CD1c-positive myeloid dendritic cell (primary cell): ENCODE data around the gene ZNF470.

Source experiments
- DNase-seq: peaks from one replicate; pipeline ENCODE4 v3.0.0-alpha.2; 2016; ENCODE audit errors: extremely low spot score

Gene ZNF470

GRCh38 chr19:56567274-56568120, at the start of gene ZNF470:
TSS of gene ZNF470 (plus strand) at chr19:56567468. CDS start at chr19:56570312, 2,844 bp downstream.
- peak; percentile 93 for DNase-seq

DNA sequence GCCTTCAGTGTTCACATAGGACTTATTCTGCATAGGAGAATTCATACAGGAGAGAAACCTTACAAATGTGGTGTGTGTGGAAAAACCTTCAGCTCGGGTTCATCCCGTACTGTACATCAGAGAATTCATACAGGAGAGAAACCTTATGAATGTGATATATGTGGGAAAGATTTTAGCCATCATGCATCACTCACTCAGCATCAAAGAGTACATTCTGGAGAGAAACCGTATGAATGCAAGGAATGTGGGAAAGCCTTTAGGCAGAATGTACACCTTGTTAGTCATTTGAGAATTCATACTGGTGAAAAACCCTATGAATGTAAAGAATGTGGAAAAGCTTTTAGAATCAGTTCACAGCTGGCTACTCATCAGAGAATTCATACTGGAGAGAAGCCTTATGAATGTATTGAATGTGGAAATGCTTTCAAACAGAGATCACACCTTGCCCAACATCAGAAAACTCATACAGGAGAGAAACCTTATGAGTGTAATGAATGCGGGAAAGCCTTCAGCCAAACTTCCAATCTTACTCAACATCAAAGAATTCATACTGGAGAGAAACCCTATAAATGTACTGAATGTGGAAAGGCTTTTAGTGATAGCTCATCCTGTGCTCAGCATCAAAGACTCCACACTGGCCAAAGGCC, 41.9 kb upstream of the ZNF470 start:
- no peak for DNase-seq

- no peak for DNase-seq
Measured at GRCh38 chr19:56537442-56537841, 29.8 kb upstream of the ZNF470 start.

DNA sequence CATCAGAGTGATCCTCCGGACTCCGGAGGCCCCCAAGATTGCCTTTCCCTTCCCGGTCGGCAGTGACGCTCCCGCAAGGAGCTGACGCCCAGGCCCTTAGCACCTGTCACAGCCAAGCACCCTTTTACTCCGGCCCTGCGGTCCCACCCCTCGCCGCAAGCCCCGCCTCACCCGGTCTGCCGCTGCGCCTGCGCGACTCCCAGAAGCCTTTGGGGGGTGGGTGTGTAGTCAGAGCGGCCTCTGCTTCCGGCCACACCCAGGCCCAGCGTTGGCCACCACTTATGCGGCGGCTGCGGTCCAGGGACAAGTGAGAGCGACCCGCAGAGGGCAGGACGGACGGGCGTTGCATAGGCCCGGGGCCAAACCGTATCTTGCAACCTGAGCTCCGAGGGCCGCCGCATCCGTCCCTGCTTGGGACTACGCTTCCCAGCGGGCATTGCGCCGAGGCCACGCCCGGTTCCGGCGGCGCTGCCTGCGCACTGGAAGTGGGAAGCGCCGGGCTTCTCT, 29.0 kb upstream of the ZNF470 start:
- DNase-seq: peak; percentile 91

DNA sequence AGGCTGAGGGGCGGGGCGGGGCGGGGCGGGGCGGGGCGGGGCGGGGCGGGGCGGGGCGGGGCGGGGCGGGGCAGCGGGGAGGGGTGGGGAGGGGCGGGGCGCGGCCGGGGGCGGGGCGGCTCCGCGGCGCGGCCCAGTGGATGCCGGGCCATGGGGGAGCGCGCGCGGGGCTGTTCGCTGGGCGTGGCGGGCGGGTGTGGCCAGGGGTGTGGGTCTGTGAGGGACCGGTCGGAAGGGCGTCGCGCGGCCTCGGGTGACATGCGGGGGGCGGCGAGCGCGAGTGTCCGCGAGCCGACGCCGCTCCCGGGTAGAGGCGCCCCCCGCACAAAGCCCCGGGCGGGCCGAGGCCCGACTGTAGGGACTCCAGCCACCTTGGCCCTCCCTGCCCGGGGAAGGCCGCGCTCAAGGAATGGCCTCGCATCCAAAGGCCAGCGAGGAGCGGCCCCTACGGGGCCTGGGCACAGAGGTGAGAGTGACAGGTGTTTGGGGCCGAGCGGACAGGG, 28.5 kb upstream of the ZNF470 start, which contains the start of gene ZFP28:
ZFP28 (plus strand) TSS at position 188 of the 503 bp plus-strand sequence; CDS start at position 259, 71 bp downstream.
- no peak for DNase-seq

DNA sequence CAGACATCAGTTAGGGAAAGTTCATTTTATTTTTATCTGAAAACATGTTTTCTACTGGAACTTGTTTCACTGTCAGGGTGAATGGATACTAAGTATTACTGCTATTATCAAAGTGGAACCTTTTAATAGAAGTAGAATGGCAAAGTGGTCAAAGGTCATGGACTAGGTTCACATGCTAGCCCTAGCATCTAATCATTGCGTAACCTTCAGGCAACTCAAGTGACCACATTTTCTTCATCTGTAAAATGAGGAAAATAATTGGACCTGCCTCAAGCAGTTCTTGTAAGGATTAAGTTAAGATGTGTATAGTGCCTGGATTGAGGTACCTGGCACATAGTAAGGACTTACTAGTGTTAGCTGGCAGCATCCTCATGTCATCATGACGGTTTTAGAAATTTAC, 23.5 kb upstream of the ZNF470 start:
- no peak for DNase-seq

DNA sequence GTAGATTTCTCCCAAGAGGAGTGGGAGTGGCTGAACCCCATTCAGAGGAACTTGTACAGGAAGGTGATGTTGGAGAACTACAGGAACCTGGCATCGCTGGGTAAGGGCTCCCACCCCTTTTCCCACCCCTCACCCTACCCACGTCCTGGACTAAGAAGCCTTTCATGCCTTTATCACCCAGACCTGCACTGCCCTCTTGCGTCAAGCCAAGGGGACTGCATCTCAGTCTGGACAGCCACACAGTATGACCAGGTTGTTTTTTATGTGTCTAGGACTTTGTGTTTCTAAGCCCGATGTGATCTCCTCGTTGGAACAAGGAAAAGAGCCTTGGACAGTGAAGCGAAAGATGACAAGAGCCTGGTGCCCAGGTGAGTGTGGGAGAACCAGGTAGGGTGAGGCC, 19.7 kb upstream of the ZNF470 start:
- DNase-seq: no peak

GRCh38 chr19:56554272-56554869, 12.9 kb upstream of the ZNF470 start:
- DNase-seq: no peak

- DNase-seq: no peak
Measured at GRCh38 chr19:56562766-56563165, 4.5 kb upstream of the ZNF470 start.

DNA sequence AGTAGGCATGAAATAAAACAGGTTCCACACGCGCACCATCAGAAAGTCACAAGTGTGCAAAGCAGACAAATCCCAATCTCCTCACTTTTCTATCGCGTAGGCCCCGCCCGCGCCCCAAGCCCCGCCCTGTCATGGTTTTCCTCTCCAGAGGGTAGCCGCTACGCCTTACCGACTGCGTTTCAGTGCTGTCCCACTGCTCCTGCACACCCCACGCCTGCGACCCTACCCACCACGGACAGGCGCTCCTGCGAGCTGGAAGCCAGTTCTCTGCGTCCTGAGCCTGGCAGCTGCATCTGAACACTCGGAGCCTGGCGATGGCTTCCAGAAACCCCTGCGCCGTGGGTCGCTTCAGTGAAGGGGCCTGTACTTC, 379 bp upstream of the ZNF470 start:
- peak; percentile 17 for DNase-seq

- no peak for DNase-seq
Measured at GRCh38 chr19:56572589-56572988, 5.3 kb downstream of the ZNF470 start.

GRCh38 chr19:56573914-56574313, 6.6 kb downstream of the ZNF470 start:
- DNase-seq: no peak

GRCh38 chr19:56577719-56578602, 10.7 kb downstream of the ZNF470 start:
- DNase-seq: no peak

GRCh38 chr19:56594446-56594782, 27.1 kb downstream of the ZNF470 start:
- no peak for DNase-seq

DNA sequence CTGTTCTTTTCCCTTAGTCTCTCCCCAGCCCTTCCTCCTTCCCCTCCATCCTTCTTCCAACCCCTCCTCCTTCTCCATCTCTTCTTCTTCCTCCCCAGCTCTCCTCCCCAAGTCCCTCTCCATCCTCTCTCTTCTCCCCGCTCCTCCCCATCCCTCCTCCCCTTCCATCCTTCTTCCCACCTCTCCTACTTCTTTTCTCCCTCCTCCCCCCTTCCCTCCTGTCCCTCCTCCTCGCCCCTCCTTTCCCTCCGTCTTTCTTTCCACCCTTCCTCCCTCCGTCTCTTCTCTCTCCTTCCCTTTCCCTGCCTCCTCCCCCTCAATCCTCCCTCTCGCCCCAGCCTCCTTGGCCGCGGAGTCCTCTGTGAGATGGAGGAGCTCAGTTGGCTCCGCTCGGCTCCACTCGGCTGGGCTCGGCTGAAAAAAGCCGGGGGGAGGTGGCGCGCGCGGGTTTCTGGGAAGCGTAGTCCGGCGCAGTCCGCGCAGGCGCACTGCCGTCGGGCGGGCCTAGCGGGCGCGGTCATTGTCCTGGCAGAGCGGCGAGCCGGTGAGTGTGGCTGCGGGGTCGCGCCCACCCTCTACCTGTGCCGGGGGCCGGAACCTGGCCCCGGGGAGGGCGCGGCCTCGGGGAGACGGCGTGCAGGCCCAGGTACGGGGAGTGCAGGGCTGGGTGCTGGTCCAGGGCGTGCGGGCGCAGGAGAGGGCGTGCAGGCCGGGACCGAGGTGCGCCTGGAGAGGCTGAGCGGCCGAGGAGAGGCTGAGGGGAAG, 27.7 kb downstream of the ZNF470 start, which contains the start of gene ZNF71:
ZNF71 (plus strand) TSS at position 520 of the 765 bp plus-strand sequence. CDS start 6,257 bp downstream, outside the sequence.
- DNase-seq: peak; percentile 89

DNA sequence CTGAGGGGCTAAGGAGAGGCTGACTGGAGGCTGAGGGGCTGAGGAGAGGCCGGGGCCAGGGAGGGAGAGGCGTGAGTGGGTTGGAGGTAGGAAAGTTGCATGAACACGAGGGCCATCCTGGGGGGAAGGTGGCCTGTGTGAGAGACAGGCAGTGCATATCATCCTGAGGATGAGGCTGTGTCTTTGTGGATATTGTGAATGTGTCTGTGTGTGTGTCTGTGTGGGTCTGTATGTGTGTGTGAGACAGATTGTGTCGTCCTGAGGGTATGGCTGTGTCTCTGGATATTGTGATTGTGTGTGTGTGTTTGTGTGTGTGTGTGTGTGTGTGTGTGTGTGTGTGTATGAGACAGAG, 28.3 kb downstream of the ZNF470 start:
- DNase-seq: peak; percentile 1

- DNase-seq: no peak
Measured at GRCh38 chr19:56596676-56597075, 29.4 kb downstream of the ZNF470 start.

DNA sequence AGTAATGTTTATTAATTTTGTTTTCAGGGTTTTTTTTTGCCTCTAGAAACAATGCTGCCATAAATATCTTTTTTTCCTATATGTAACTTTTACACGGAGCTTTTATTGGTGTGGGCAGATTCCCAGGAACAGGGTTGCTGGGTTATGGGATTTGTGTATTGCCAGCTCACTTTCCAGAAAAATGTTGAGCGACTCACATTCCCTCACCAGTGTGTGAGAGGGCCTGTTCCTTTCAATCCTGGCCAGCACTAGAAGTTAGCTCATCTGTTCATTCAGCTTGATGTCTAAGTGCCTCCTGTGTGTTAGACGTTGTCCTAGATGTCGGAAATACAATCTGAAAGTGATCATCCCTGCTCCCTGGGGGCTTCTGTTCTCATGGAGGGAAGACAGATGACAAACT, 30.4 kb downstream of the ZNF470 start:
- DNase-seq: no peak

GRCh38 chr19:56601375-56601774, 34.1 kb downstream of the ZNF470 start:
- no peak for DNase-seq

DNA sequence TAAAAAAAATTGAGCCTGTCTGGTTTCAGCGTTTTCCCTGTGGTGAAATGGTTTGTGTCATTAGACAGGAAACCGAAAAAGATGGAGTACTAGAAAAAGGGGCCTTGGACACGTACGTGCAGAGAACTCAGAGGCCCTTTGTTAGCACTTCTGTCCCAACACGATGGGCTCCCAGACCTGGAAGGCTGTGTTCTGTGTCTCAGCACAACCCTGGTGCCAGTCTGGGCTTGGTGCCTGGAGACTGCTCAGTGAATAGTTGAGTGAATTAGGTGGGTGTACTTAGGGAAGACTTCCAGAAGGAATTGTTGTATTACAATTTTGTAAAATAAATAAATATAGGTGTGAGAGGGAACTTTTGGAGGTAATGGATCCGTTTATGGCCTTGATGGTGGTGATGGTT, 36.6 kb downstream of the ZNF470 start:
- DNase-seq: no peak
